A673 (cell line): ENCODE measurements around the gene KIF3A. TPM values are rescaled to one million over a fixed set of nuclear protein-coding genes. Genes with fewer than 3 reads are reported as not detected.

Experiments used
- BruUV-seq: library from RNA; stranded (reverse); fragments of 400-500 nt; replicated peaks from 2 replicates; lab custom pipeline; 2021; lab: Mats Ljungman, UMichigan
- CTCF ChIA-PET: fragments of 300-600 bp; sonication (Branson Sonifier 250); formaldehyde crosslinking; loops from one replicate; lab custom pipeline; 2022; ENCODE audit warnings: antibody characterized with exemption; lab: Charles Lee
- POLR2A ChIA-PET: fragments of 300-600 bp; sonication (Branson Sonifier 250); formaldehyde crosslinking; loops from one replicate; lab custom pipeline; 2022; ENCODE audit warnings: antibody characterized with exemption; ENCODE audit not compliant: low non-redundant PET; lab: Charles Lee
- DNase-seq: peaks from one replicate; pipeline ENCODE4 v3.0.0-alpha.2; 2015; ENCODE audit warnings: low spot score
- H3K27ac ChIP-seq: fragments of 200-600 bp; sonication (generic); 2 replicates; pipeline ENCODE4 v1.5.1; 2016; ENCODE audit warnings: mixed run types, low read depth, mild to moderate bottlenecking, mixed read lengths, antibody characterized with exemption, low read length; ENCODE audit not compliant: poor library complexity, severe bottlenecking
- H3K27me3 ChIP-seq: fragments of 200-600 bp; sonication (generic); replicated peaks from 2 replicates; pipeline ENCODE4 v1.6.1; 2017; ENCODE audit warnings: mixed run types, low read depth, mild to moderate bottlenecking, mixed read lengths, antibody characterized with exemption, low read length; ENCODE audit not compliant: insufficient read depth, poor library complexity
- H3K36me3 ChIP-seq: fragments of 200-600 bp; sonication (generic); 2 replicates; pipeline ENCODE4 v1.6.1; 2016; ENCODE audit warnings: mixed run types, mild to moderate bottlenecking, mixed read lengths, antibody characterized with exemption, low read length; ENCODE audit not compliant: insufficient read depth, poor library complexity, severe bottlenecking
- H3K4me1 ChIP-seq: fragments of 200-600 bp; sonication (generic); 2 replicates; pipeline ENCODE4 v1.6.1; 2017; ENCODE audit warnings: mixed run types, mild to moderate bottlenecking, mixed read lengths, antibody characterized with exemption, low read length; ENCODE audit not compliant: insufficient read depth, poor library complexity, severe bottlenecking
- H3K4me3 ChIP-seq: fragments of 200-600 bp; sonication (generic); 2 replicates; pipeline ENCODE4 v1.5.1; 2016; ENCODE audit warnings: low read depth, mixed run types, mild to moderate bottlenecking, mixed read lengths, low read length; ENCODE audit not compliant: poor library complexity, severe bottlenecking
- H3K9me3 ChIP-seq: fragments of 200-600 bp; sonication (generic); 2 replicates; pipeline ENCODE4 v1.6.1; 2016; ENCODE audit warnings: mixed run types, low read depth, mild to moderate bottlenecking, mixed read lengths, antibody characterized with exemption, low read length; ENCODE audit not compliant: poor library complexity, severe bottlenecking
- CTCF ChIP-seq: fragments of 300-800, 200-600 bp; sonication (generic); conservative IDR thresholded peaks from 2 replicates; pipeline ENCODE4 v1.5.1; 2017; ENCODE audit warnings: low read depth, mild to moderate bottlenecking, antibody characterized with exemption, low read length, moderate library complexity, mixed read lengths
- EZH2 ChIP-seq: fragments of 200-600 bp; sonication (generic); IDR thresholded peaks from 2 replicates; pipeline ENCODE4 v1.6.1; 2017; ENCODE audit warnings: borderline replicate concordance, low read depth, mild to moderate bottlenecking, mixed read lengths, antibody characterized with exemption, low read length; ENCODE audit not compliant: poor library complexity, severe bottlenecking
- intact Hi-C: fragments of 100-400 bp; cut with micrococcal nuclease; formaldehyde crosslinking; loops from one replicate; pipeline ENCODE4 v1.10.0; 2022; ENCODE audit not compliant: unreplicated experiment
- total RNA-seq: library from RNA; stranded (reverse); gene quantifications from 2 replicates; pipeline ENCODE4 v1.2.3, GENCODE V29; 2021

KIF3A gene
- total RNA-seq, 1 experiment from 2014 or later = 19.1 TPM

GRCh38 chr5:132684491-132684890 is 52.9 kb downstream of the KIF3A start:
- ChIA-PET CTCF (no interaction called here), POLR2A (no interaction called here)
- H3K4me3 ChIP-seq = no peak overlapping the region
- H3K36me3 ChIP-seq = no peaks in the 10 kb centered on the region
- DNase-seq = no peak
- TF ChIP-seq CTCF (no peak), EZH2 (no peak)
- intact Hi-C loops = no loop called here
- H3K27ac ChIP-seq = no peak overlapping the region
- BruUV-seq = no TSS peak
- H3K4me1 ChIP-seq = no peaks in the 10 kb centered on the region
- no peaks in the 10 kb centered on the region for H3K27me3 ChIP-seq
- no peaks in the 10 kb centered on the region for H3K9me3 ChIP-seq

GRCh38 chr5:132681983-132682382 is 55.4 kb downstream of the KIF3A start:
- ChIA-PET POLR2A (no interaction called here), CTCF (no interaction called here)
- Histone ChIP-seq H3K9me3 (no peaks in the 10 kb centered on the region), H3K4me3 (no peak overlapping the region), H3K4me1 (no peaks in the 10 kb centered on the region), H3K36me3 (no peaks in the 10 kb centered on the region), H3K27me3 (no peaks in the 10 kb centered on the region), H3K27ac (no peak overlapping the region)
- BruUV-seq = no TSS peak
- intact Hi-C loops = no loop called here
- no peak for DNase-seq
- TF ChIP-seq EZH2 = no peak
- TF ChIP-seq CTCF = no peak

GRCh38 chr5:132681476-132681831 is 55.9 kb downstream of the KIF3A start:
- no peaks in the 10 kb centered on the region for H3K27me3 ChIP-seq
- BruUV-seq = no TSS peak
- H3K36me3 ChIP-seq = no peaks in the 10 kb centered on the region
- no peak overlapping the region for H3K27ac ChIP-seq
- no peak overlapping the region for H3K4me3 ChIP-seq
- no peaks in the 10 kb centered on the region for H3K4me1 ChIP-seq
- CTCF ChIA-PET = no interaction called here
- no peak for DNase-seq
- intact Hi-C loops = no loop called here
- no peaks in the 10 kb centered on the region for H3K9me3 ChIP-seq
- TF ChIP-seq EZH2 = no peak
- TF ChIP-seq CTCF = no peak
- POLR2A ChIA-PET = no interaction called here
